DND-41 (cell line): Measurements from ENCODE around the gene PPP1R1B.

ENCODE experiments used
- ATAC-seq: fragments of 200-7000 bp; cut with Tn5 transposase; 3 replicates; pipeline ENCODE4 v1.9.1; 2021; ENCODE audit warnings: low read depth; ENCODE audit not compliant: insufficient read depth
- DNase-seq: peaks from one replicate; pipeline ENCODE4 v3.0.0-alpha.2; 2020
- H2AFZ ChIP-seq: 2 replicates; pipeline ENCODE4 v1.6.0; 2012; ENCODE audit warnings: low read depth, low read length
- H3K27ac ChIP-seq: 2 replicates; pipeline ENCODE4 v1.5.1; 2012; ENCODE audit warnings: low read length, inconsistent platforms
- H3K27me3 ChIP-seq: fragments of 200-600 bp; sonication (generic); 2 replicates; pipeline ENCODE4 v1.6.0; 2012; ENCODE audit warnings: low read length, mild to moderate bottlenecking, inconsistent platforms; ENCODE audit not compliant: insufficient read depth, poor library complexity
- H3K36me3 ChIP-seq: 2 replicates; pipeline ENCODE4 v1.5.1; 2012; ENCODE audit warnings: low read length, inconsistent platforms; ENCODE audit not compliant: insufficient read depth
- H3K4me1 ChIP-seq: 2 replicates; pipeline ENCODE4 v1.5.1; 2012; ENCODE audit warnings: mild to moderate bottlenecking, low read length; ENCODE audit not compliant: insufficient read depth
- H3K4me2 ChIP-seq: 2 replicates; pipeline ENCODE4 v1.6.0; 2012; ENCODE audit warnings: mild to moderate bottlenecking, moderate library complexity, low read length, inconsistent platforms; ENCODE audit not compliant: insufficient read depth
- H3K4me3 ChIP-seq, 2 experiments: fragments of 200-600 bp in 1 of 2; shearing (Covaris generic) in 1 of 2; 2 replicates each; pipeline ENCODE4 v1.5.1; 2012 to 2016; ENCODE audit warnings: inconsistent platforms in 2 of 2, low read length in 2 of 2, mild to moderate bottlenecking in 2 of 2, low read depth in 1 of 2, moderate library complexity in 1 of 2
- H3K79me2 ChIP-seq: 2 replicates; pipeline ENCODE4 v1.6.0; 2012; ENCODE audit warnings: low read length, inconsistent platforms; ENCODE audit not compliant: insufficient read depth
- H3K9ac ChIP-seq: 2 replicates; pipeline ENCODE4 v1.6.0; 2012; ENCODE audit warnings: low read depth, mild to moderate bottlenecking, inconsistent platforms, low read length, moderate library complexity
- H3K9me3 ChIP-seq: 2 replicates; pipeline ENCODE4 v1.5.1; 2012; ENCODE audit warnings: low read length, moderate library complexity, mild to moderate bottlenecking, inconsistent platforms; ENCODE audit not compliant: insufficient read depth, severe bottlenecking
- H4K20me1 ChIP-seq: 2 replicates; pipeline ENCODE4 v1.6.0; 2012; ENCODE audit warnings: low read length; ENCODE audit not compliant: insufficient read depth
- EZH2 ChIP-seq: IDR thresholded peaks from 3 replicates; pipeline ENCODE4 v1.6.1; 2012; ENCODE audit warnings: borderline replicate concordance, low read depth, mild to moderate bottlenecking, moderate library complexity, low read length, inconsistent platforms; ENCODE audit not compliant: severe bottlenecking
- TF ChIP-seq, protein P1 (sequence below): IDR thresholded peaks from 2 replicates; pipeline ENCODE4 v1.5.1; 2012; ENCODE audit warnings: borderline replicate concordance, low read length, moderate library complexity, mild to moderate bottlenecking; ENCODE audit not compliant: poor library complexity, severe bottlenecking; ENCODE audit errors: extremely low read depth

Gene PPP1R1B

GRCh38 chr17:39611401-39612112 is 15.2 kb upstream of the PPP1R1B start:
- H2AFZ ChIP-seq = peak overlapping the region; percentile 50; the same call in 1 of the 2 replicates
- peaks cover 9% of the 10 kb centered on the region for H3K27me3 ChIP-seq

DNA sequence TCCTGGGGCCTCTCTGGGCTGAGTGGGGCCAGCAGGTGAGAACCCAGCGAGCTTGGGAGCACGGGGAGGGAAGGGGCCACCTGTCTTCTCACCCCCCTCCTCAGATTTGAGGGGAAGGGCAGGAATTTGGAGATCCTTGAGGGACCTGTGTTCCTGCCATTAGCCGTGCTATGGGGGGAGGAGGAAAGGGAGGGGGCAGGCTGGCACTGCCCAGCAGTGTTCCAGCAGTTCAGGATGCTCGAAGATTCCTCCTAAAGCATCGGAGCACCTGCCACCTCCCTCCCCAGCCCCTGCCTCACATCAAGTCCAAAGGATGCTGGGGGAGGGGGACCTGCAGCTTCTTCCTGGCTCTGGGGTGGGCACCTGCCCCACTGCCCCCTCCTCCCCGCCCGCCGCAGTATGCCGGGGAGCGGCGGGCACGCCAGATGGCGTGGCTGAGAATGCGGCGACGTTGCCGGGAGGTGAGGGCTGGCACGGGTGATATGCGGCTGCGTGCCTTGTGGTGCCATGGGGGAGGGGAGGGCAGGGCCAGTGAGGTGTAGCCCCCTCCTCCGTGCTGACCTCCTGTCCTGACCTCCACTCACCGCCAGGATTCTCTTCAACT is 14.4 kb upstream of the PPP1R1B start:
- Histone ChIP-seq H3K27ac (no peak overlapping the region), H3K36me3 (no peaks in the 10 kb centered on the region), H4K20me1 (peaks cover 4% of the 10 kb centered on the region; the same call in 1 of the 2 replicates), H3K4me2 (no peak overlapping the region), H3K79me2 (no peaks in the 10 kb centered on the region), H3K4me1 (peaks cover 3% of the 10 kb centered on the region), H3K27me3 (peaks cover 14% of the 10 kb centered on the region), H3K4me3 (no peak overlapping the region), H2AFZ (no peak overlapping the region), H3K9me3 (no peaks in the 10 kb centered on the region), H3K9ac (no peak overlapping the region)
- TF ChIP-seq, protein P1, sequence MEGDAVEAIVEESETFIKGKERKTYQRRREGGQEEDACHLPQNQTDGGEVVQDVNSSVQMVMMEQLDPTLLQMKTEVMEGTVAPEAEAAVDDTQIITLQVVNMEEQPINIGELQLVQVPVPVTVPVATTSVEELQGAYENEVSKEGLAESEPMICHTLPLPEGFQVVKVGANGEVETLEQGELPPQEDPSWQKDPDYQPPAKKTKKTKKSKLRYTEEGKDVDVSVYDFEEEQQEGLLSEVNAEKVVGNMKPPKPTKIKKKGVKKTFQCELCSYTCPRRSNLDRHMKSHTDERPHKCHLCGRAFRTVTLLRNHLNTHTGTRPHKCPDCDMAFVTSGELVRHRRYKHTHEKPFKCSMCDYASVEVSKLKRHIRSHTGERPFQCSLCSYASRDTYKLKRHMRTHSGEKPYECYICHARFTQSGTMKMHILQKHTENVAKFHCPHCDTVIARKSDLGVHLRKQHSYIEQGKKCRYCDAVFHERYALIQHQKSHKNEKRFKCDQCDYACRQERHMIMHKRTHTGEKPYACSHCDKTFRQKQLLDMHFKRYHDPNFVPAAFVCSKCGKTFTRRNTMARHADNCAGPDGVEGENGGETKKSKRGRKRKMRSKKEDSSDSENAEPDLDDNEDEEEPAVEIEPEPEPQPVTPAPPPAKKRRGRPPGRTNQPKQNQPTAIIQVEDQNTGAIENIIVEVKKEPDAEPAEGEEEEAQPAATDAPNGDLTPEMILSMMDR = no peak
- TF ChIP-seq EZH2 = no peak
- DNase-seq (no peak), ATAC-seq (no peak)

More at GRCh38 chr17:39611401-39612112, 15.2 kb upstream of the PPP1R1B start:
- H3K4me2 ChIP-seq = no peak overlapping the region
- no peaks in the 10 kb centered on the region for H3K79me2 ChIP-seq
- H3K27ac ChIP-seq = no peak overlapping the region
- no peaks in the 10 kb centered on the region for H3K36me3 ChIP-seq
- H4K20me1 ChIP-seq = 0 out of 2 replicates have a peak, but pooled peaks cover 4% of the 10 kb centered on the region
- no peak overlapping the region for H3K4me3 ChIP-seq
- TF ChIP-seq EZH2 = no peak
- TF ChIP-seq, protein P1 = no peak
- ATAC-seq (no peak), DNase-seq (no peak)
- H3K4me1 ChIP-seq = no peaks in the 10 kb centered on the region
- no peaks in the 10 kb centered on the region for H3K9me3 ChIP-seq
- no peak overlapping the region for H3K9ac ChIP-seq

GRCh38 chr17:39612935-39613464 is 13.8 kb upstream of the PPP1R1B start:
- Histone ChIP-seq H4K20me1 (peaks cover 4% of the 10 kb centered on the region; the same call in 1 of the 2 replicates), H3K4me1 (peaks cover 7% of the 10 kb centered on the region), H3K4me3 (no peak overlapping the region), H3K27ac (no peak overlapping the region), H2AFZ (no peak overlapping the region), H3K9ac (no peak overlapping the region), H3K4me2 (no peak overlapping the region), H3K9me3 (no peaks in the 10 kb centered on the region), H3K79me2 (no peaks in the 10 kb centered on the region), H3K36me3 (no peaks in the 10 kb centered on the region), H3K27me3 (peaks cover 17% of the 10 kb centered on the region)
- ATAC-seq = no peak
- DNase-seq = no peak
- TF ChIP-seq, protein P1 = no peak
- TF ChIP-seq EZH2 = no peak
